CD4-positive, CD25-positive, alpha-beta regulatory T cell (primary cell): ENCODE results near the gene IKZF1. TPM values are rescaled to one million over a fixed set of nuclear protein-coding genes. Genes with fewer than 3 reads are reported as not detected.

Experiments
- ATAC-seq, 2 donors: fragments of 150-1000 bp; cut with Tn5 transposase; one replicate each; pipeline ENCODE4 v1.10.0; 2021; ENCODE audit warnings: low read depth in 2 of 2, moderate number of reproducible peaks in 2 of 2, moderate library complexity in 1 of 2
- DNase-seq, 3 donors: peaks; one replicate each; pipeline versions ENCODE4 v3.0.0 to v3.0.0-alpha.2; 2012 to 2022; ENCODE audit warnings: mixed read lengths in 1 of 3
- H3K27ac ChIP-seq: one replicate; pipeline ENCODE4 v1.7.0; 2013; ENCODE audit warnings: mild to moderate bottlenecking, low read length; ENCODE audit not compliant: insufficient read depth, poor library complexity, severe bottlenecking
- H3K27me3 ChIP-seq: one replicate; pipeline ENCODE4 v1.7.0; 2013; ENCODE audit warnings: low read length; ENCODE audit not compliant: control insufficient read depth, insufficient read depth
- H3K36me3 ChIP-seq: one replicate; pipeline ENCODE4 v1.7.0; 2013; ENCODE audit warnings: mild to moderate bottlenecking, low read length, moderate library complexity; ENCODE audit not compliant: control insufficient read depth, insufficient read depth
- H3K4me1 ChIP-seq: 2 replicates; pipeline ENCODE4 v1.7.0; 2013; ENCODE audit warnings: mild to moderate bottlenecking, low read length; ENCODE audit not compliant: insufficient read depth, control insufficient read depth, poor library complexity, severe bottlenecking
- H3K4me3 ChIP-seq: one replicate; pipeline ENCODE4 v1.7.0; 2013; ENCODE audit warnings: low read depth, mild to moderate bottlenecking, low read length, moderate library complexity
- H3K9me3 ChIP-seq, 2 experiments: 1 replicate in 1 of 2; 2 replicates in 1 of 2; pipeline ENCODE4 v1.7.0; 2013; ENCODE audit warnings: low read length in 2 of 2, mild to moderate bottlenecking in 1 of 2, moderate library complexity in 1 of 2; ENCODE audit not compliant: control insufficient read depth in 2 of 2
- H3K27ac Mint-ChIP-seq, 3 donors: one replicate each; pipeline ENCODE4 v1.8.0; 2020 to 2022; ENCODE audit warnings: mild to moderate bottlenecking in 3 of 3, mixed read lengths in 3 of 3, moderate library complexity in 2 of 3
- H3K27me3 Mint-ChIP-seq: one replicate; pipeline ENCODE4 v1.8.0; 2022; ENCODE audit warnings: mild to moderate bottlenecking, mixed read lengths
- H3K36me3 Mint-ChIP-seq: one replicate; pipeline ENCODE4 v1.8.0; 2020; ENCODE audit warnings: mixed read lengths
- H3K4me1 Mint-ChIP-seq, 4 donors: one replicate each; pipeline ENCODE4 v1.8.0; 2020 to 2022; ENCODE audit warnings: mixed read lengths in 4 of 4, mild to moderate bottlenecking in 1 of 4
- H3K4me3 Mint-ChIP-seq, 4 donors: one replicate each; pipeline ENCODE4 v1.8.0; 2020 to 2022; ENCODE audit warnings: mild to moderate bottlenecking in 4 of 4, mixed read lengths in 4 of 4, moderate library complexity in 3 of 4
- H3K9me3 Mint-ChIP-seq, 7 donors: one replicate each; pipeline ENCODE4 v1.8.0; 2020 to 2022; ENCODE audit warnings: mixed read lengths in 7 of 7, mild to moderate bottlenecking in 3 of 7, moderate library complexity in 2 of 7
- polyA plus RNA-seq, 4 donors: library from polyadenylated mRNA; unstranded; fragments of 300-500 nt; fragmentation: Illumina TruSeq; gene quantifications; one replicate each; pipeline ENCODE4 v1.2.3, GENCODE V29; 2021
- total RNA-seq: library from RNA; stranded (reverse); gene quantifications from one replicate; pipeline ENCODE4 v1.2.3, GENCODE V29; 2022

Gene IKZF1
- total and polyA plus RNA-seq, 5 donors from 2014 or later: 153 to 376 (median 169) TPM

- Histone ChIP-seq H3K4me3 (no peak overlapping the region), H3K27me3 (no peaks in the 10 kb centered on the region), H3K27ac (no peak overlapping the region), H3K9me3 (no peaks in the 10 kb centered on the region), H3K36me3 (peaks cover 3% of the 10 kb centered on the region), H3K4me1 (no peaks in the 10 kb centered on the region)
- no peaks in the 10 kb centered on the region for H3K27me3 Mint-ChIP-seq
- ATAC-seq: peak; percentile 24 to 30
- H3K36me3 Mint-ChIP-seq: peaks cover 17% of the 10 kb centered on the region
- peaks cover 11 to 55% (median 29%) of the 10 kb centered on the region in 4 donors for H3K4me1 Mint-ChIP-seq
- no peak overlapping the region for H3K4me3 Mint-ChIP-seq
- no peak for DNase-seq
- peak overlapping the region in 2 of 3 donors; percentile 46 to 90 for H3K27ac Mint-ChIP-seq
- H3K9me3 Mint-ChIP-seq: peaks cover 0 to 3% (median 0%) of the 10 kb centered on the region in 7 donors
These were observed 105.6 kb downstream of the IKZF1 start for GRCh38 chr7:50409856-50410745.

GRCh38 chr7:50411332-50411731 is 106.8 kb downstream of the IKZF1 start:
- no peaks in the 10 kb centered on the region for H3K36me3 ChIP-seq
- Mint-ChIP-seq H3K4me1 (peaks cover 6 to 53% (median 21%) of the 10 kb centered on the region in 4 donors), H3K27me3 (no peaks in the 10 kb centered on the region), H3K36me3 (peaks cover 12% of the 10 kb centered on the region), H3K4me3 (peak overlapping the region in 1 of 4 donors; percentile 28), H3K27ac (peak overlapping the region in 2 of 3 donors; percentile 38 to 84), H3K9me3 (peaks cover 0 to 3% (median 0%) of the 10 kb centered on the region in 7 donors)
- DNase-seq: no peak
- no peak for ATAC-seq
- no peaks in the 10 kb centered on the region for H3K4me1 ChIP-seq
- no peaks in the 10 kb centered on the region for H3K27me3 ChIP-seq
- no peak overlapping the region for H3K27ac ChIP-seq
- H3K4me3 ChIP-seq: no peak overlapping the region
- no peaks in the 10 kb centered on the region for H3K9me3 ChIP-seq

- Mint-ChIP-seq H3K27ac (peak overlapping the region in 2 of 3 donors; percentile 84), H3K4me1 (peaks cover 0 to 42% (median 14%) of the 10 kb centered on the region in 4 donors), H3K27me3 (no peaks in the 10 kb centered on the region), H3K9me3 (peaks cover 0 to 3% (median 0%) of the 10 kb centered on the region in 7 donors), H3K36me3 (peaks cover 6% of the 10 kb centered on the region), H3K4me3 (no peak overlapping the region)
- Histone ChIP-seq H3K9me3 (no peaks in the 10 kb centered on the region), H3K27ac (no peak overlapping the region), H3K27me3 (no peaks in the 10 kb centered on the region), H3K36me3 (no peaks in the 10 kb centered on the region), H3K4me1 (no peaks in the 10 kb centered on the region), H3K4me3 (no peak overlapping the region)
- ATAC-seq (no peak), DNase-seq (no peak)
These were observed 108.5 kb downstream of the IKZF1 start for GRCh38 chr7:50412973-50413372.

GRCh38 chr7:50413561-50413960 is 109.0 kb downstream of the IKZF1 start:
- H3K9me3 Mint-ChIP-seq: no peaks in the 10 kb centered on the region
- H3K4me3 Mint-ChIP-seq: no peak overlapping the region
- H3K27me3 ChIP-seq: no peaks in the 10 kb centered on the region
- no peaks in the 10 kb centered on the region for H3K4me1 ChIP-seq
- DNase-seq (no peak), ATAC-seq (no peak)
- no peak overlapping the region for H3K27ac ChIP-seq
- peaks cover under 1% of the 10 kb centered on the region for H3K36me3 Mint-ChIP-seq
- H3K27ac Mint-ChIP-seq: no peak overlapping the region
- H3K36me3 ChIP-seq: no peaks in the 10 kb centered on the region
- H3K4me1 Mint-ChIP-seq: peaks cover 0 to 36% (median 11%) of the 10 kb centered on the region in 4 donors
- H3K27me3 Mint-ChIP-seq: no peaks in the 10 kb centered on the region
- H3K4me3 ChIP-seq: no peak overlapping the region
- H3K9me3 ChIP-seq: no peaks in the 10 kb centered on the region

- H3K9me3 ChIP-seq: no peaks in the 10 kb centered on the region
- no peak overlapping the region for H3K27ac ChIP-seq
- DNase-seq: no peak
- ATAC-seq: no peak
- peak overlapping the region in 2 of 3 donors; percentile 49 to 62 for H3K27ac Mint-ChIP-seq
- H3K27me3 Mint-ChIP-seq: no peaks in the 10 kb centered on the region
- no peaks in the 10 kb centered on the region for H3K9me3 Mint-ChIP-seq
- no peaks in the 10 kb centered on the region for H3K36me3 ChIP-seq
- no peaks in the 10 kb centered on the region for H3K36me3 Mint-ChIP-seq
- H3K27me3 ChIP-seq: no peaks in the 10 kb centered on the region
- H3K4me3 Mint-ChIP-seq: peak overlapping the region in 1 of 4 donors; percentile 21
- H3K4me1 ChIP-seq: no peaks in the 10 kb centered on the region
- H3K4me3 ChIP-seq: no peak overlapping the region
- peaks cover 0 to 22% (median 6%) of the 10 kb centered on the region in 4 donors for H3K4me1 Mint-ChIP-seq
These were observed 111.4 kb downstream of the IKZF1 start for GRCh38 chr7:50415844-50416364.

- Histone ChIP-seq H3K27ac (no peak overlapping the region), H3K4me3 (no peak overlapping the region), H3K9me3 (no peaks in the 10 kb centered on the region), H3K27me3 (no peaks in the 10 kb centered on the region), H3K36me3 (no peaks in the 10 kb centered on the region), H3K4me1 (no peaks in the 10 kb centered on the region)
- Mint-ChIP-seq H3K9me3 (no peaks in the 10 kb centered on the region), H3K27me3 (no peaks in the 10 kb centered on the region), H3K4me3 (peak overlapping the region in 2 of 4 donors; percentile 57 to 61), H3K27ac (peak overlapping the region in 2 of 3 donors; percentile 26 to 62), H3K4me1 (peaks cover 0 to 16% (median 4%) of the 10 kb centered on the region in 4 donors), H3K36me3 (no peaks in the 10 kb centered on the region)
- DNase-seq: no peak
- no peak for ATAC-seq
These were observed 112.1 kb downstream of the IKZF1 start for GRCh38 chr7:50416527-50417182.

- no peaks in the 10 kb centered on the region for H3K9me3 Mint-ChIP-seq
These were observed 113.6 kb downstream of the IKZF1 start for GRCh38 chr7:50418086-50418515.

More at GRCh38 chr7:50418086-50418515, 113.6 kb downstream of the IKZF1 start:
- Mint-ChIP-seq H3K27ac (no peak overlapping the region), H3K27me3 (no peaks in the 10 kb centered on the region), H3K4me3 (no peak overlapping the region), H3K4me1 (peaks cover 0 to 13% (median 3%) of the 10 kb centered on the region in 4 donors), H3K36me3 (no peaks in the 10 kb centered on the region)
- Histone ChIP-seq H3K4me1 (no peaks in the 10 kb centered on the region), H3K27me3 (no peaks in the 10 kb centered on the region), H3K27ac (no peak overlapping the region), H3K9me3 (no peaks in the 10 kb centered on the region), H3K36me3 (no peaks in the 10 kb centered on the region), H3K4me3 (no peak overlapping the region)
- peak; percentile 77 to 84 for ATAC-seq
- DNase-seq: peak; percentile 47 to 81 (median 62)
